Tibial nerve (tissue), 3 donors: ENCODE measurements around the gene MEGF6.

Experiments used
- CTCF ChIP-seq, 5 experiments: fragments of 200-600 bp in 3 of 5; fragments of 450-650 bp in 2 of 5; sonication (generic) in 3 of 5; IDR thresholded peaks; one replicate each; pipeline ENCODE4 v1.5.1; 2016 to 2019; ENCODE audit warnings: antibody characterized with exemption in 5 of 5, mild to moderate bottlenecking in 3 of 5, moderate library complexity in 2 of 5
- POLR2A ChIP-seq, 2 donors: fragments of 450-650 bp; IDR thresholded peaks; one replicate each; pipeline ENCODE4 v1.6.1; 2017; ENCODE audit warnings: antibody characterized with exemption in 2 of 2, mild to moderate bottlenecking in 2 of 2, moderate library complexity in 2 of 2

- no peak for TF ChIP-seq CTCF (IDR thresholded peaks at IDR 0.05)
- no peak for TF ChIP-seq POLR2A (IDR thresholded peaks at IDR 0.05)
These were observed 154.8 kb downstream of the MEGF6 start for GRCh38 chr1:3456449-3456963.
